GM12878 (cell line): Measurements from ENCODE around the gene IRX1. TPM values are rescaled to one million over a fixed set of nuclear protein-coding genes. Genes with fewer than 3 reads are reported as not detected.

ENCODE experiments used
- ATAC-seq: fragments of 200-7000 bp; cut with Tn5 transposase; 3 replicates; pipeline ENCODE4 v1.9.1; 2020; ENCODE audit warnings: mild to moderate bottlenecking, moderate library complexity
- BruUV-seq: library from RNA; stranded (reverse); fragments of 400-500 nt; replicated peaks from 2 replicates; lab custom pipeline; 2021; lab: Mats Ljungman, UMichigan
- CTCF ChIA-PET: fragments of 300-600 bp; sonication (Branson Sonifier 250); formaldehyde crosslinking; extraction: SDS; loops from one replicate; lab custom pipeline; 2021; ENCODE audit warnings: inconsistent platforms; lab: Yijun Ruan, JAX
- POLR2A ChIA-PET: fragments of 350-600 bp; formaldehyde crosslinking; extraction: SDS; loops from one replicate; lab custom pipeline; 2021; ENCODE audit warnings: inconsistent platforms; lab: Charles Lee
- RAD21 ChIA-PET: fragments of 300-600 bp; sonication (Branson Sonifier 250); formaldehyde crosslinking; loops from one replicate; lab custom pipeline; 2023; ENCODE audit warnings: antibody characterized with exemption; ENCODE audit not compliant: unreplicated experiment; lab: Charles Lee
- SMC1A ChIA-PET: fragments of 300-600 bp; sonication (Branson Sonifier 250); formaldehyde crosslinking; loops from one replicate; lab custom pipeline; 2023; ENCODE audit not compliant: unreplicated experiment, uncharacterized antibody; lab: Charles Lee
- DNase-seq: peaks from one replicate; pipeline ENCODE4 v3.0.0-alpha.2; 2011; ENCODE audit warnings: low read depth, low spot score
- FAIRE-seq: peaks from 3 replicates; lab custom pipeline; 2011; peaks lifted over from hg19 to GRCh38; lab: Jason Lieb, UNC
- H2AFZ ChIP-seq: 2 replicates; pipeline ENCODE4 v1.6.0; 2011; ENCODE audit warnings: low read depth, low read length, control low read depth; ENCODE audit not compliant: control insufficient read depth
- H3K27ac ChIP-seq: 2 replicates; pipeline ENCODE4 v1.5.1; 2011; ENCODE audit warnings: control low read depth; ENCODE audit not compliant: control insufficient read depth, insufficient read depth
- H3K27me3 ChIP-seq, 2 experiments: replicated peaks in 1 of 2; 2 replicates each; pipeline versions ENCODE4 v1.6.0 to v1.6.1; 2011; ENCODE audit warnings: low read length in 1 of 2; ENCODE audit not compliant: control insufficient read depth in 2 of 2, insufficient read depth in 2 of 2
- H3K36me3 ChIP-seq, 2 experiments: 2 replicates each; pipeline ENCODE4 v1.5.1; 2011; ENCODE audit warnings: low read length in 1 of 2; ENCODE audit not compliant: control insufficient read depth in 2 of 2, insufficient read depth in 2 of 2
- H3K4me1 ChIP-seq: 2 replicates; pipeline ENCODE4 v1.6.1; 2011; ENCODE audit warnings: mild to moderate bottlenecking, low read length, moderate library complexity, mixed read lengths; ENCODE audit not compliant: control insufficient read depth, insufficient read depth
- H3K4me2 ChIP-seq: 2 replicates; pipeline ENCODE4 v1.6.0; 2011; ENCODE audit warnings: control low read depth; ENCODE audit not compliant: control insufficient read depth, insufficient read depth
- H3K4me3 ChIP-seq: fragments of 200-600 bp; sonication (generic); 2 replicates; pipeline ENCODE4 v1.5.1; 2016
- H3K79me2 ChIP-seq: 2 replicates; pipeline ENCODE4 v1.6.0; 2011; ENCODE audit warnings: low read length; ENCODE audit not compliant: control insufficient read depth, insufficient read depth
- H3K9ac ChIP-seq: 2 replicates; pipeline ENCODE4 v1.8.0; 2011; ENCODE audit warnings: low read length, control low read depth, mixed read lengths; ENCODE audit not compliant: control insufficient read depth, insufficient read depth
- H3K9me3 ChIP-seq: replicated peaks from 3 replicates; pipeline ENCODE4 v1.5.1; 2011; ENCODE audit warnings: mild to moderate bottlenecking, low read length; ENCODE audit not compliant: control insufficient read depth, insufficient read depth
- H4K20me1 ChIP-seq: 2 replicates; pipeline ENCODE4 v1.6.0; 2011; ENCODE audit not compliant: control insufficient read depth, insufficient read depth
- CEBPZ ChIP-seq: fragments of 150-350 bp; IDR thresholded peaks from 2 replicates; pipeline ENCODE4 v1.6.1; 2016; ENCODE audit warnings: low read depth, low read length
- JUNB ChIP-seq: IDR thresholded peaks from 2 replicates; pipeline ENCODE4 v1.6.1; 2016; ENCODE audit warnings: antibody characterized with exemption, mild to moderate bottlenecking
- PAX8 ChIP-seq: fragments of 450-650 bp; IDR thresholded peaks from 2 replicates; pipeline ENCODE4 v1.6.1; 2017; ENCODE audit warnings: mild to moderate bottlenecking, moderate library complexity
- RELB ChIP-seq: fragments of 450-650 bp; IDR thresholded peaks from 2 replicates; pipeline ENCODE4 v1.6.1; 2017; ENCODE audit warnings: low read depth, mild to moderate bottlenecking, moderate library complexity
- TAF1 ChIP-seq: IDR thresholded peaks from 2 replicates; pipeline ENCODE4 v1.6.1; 2011; ENCODE audit warnings: mild to moderate bottlenecking, low read depth, low read length, borderline replicate concordance
- ZNF24 ChIP-seq: fragments of 450-650 bp; IDR thresholded peaks from 2 replicates; pipeline ENCODE4 v1.6.1; 2017; ENCODE audit warnings: antibody characterized with exemption, mild to moderate bottlenecking
- WGBS: methylation state at CpG from one replicate; pipeline ENCODE4 v1.1.6; 2016; ENCODE audit warnings: low lambda C conversion rate; ENCODE audit not compliant: insufficient replicate concordance, insufficient coverage; ENCODE audit errors: missing lambda C conversion rate; 5-methylcytosine and 5-hydroxymethylcytosine counted together
- in situ Hi-C: fragments of 300-500 bp; cut with MboI; formaldehyde crosslinking; loops from 9 replicates; pipeline ENCODE4 v1.14.3; 2018; ENCODE audit warnings: mixed read lengths
- intact Hi-C: fragments of 100-400 bp; cut with micrococcal nuclease; formaldehyde crosslinking; loops from one replicate; pipeline ENCODE4 v1.14.2; 2022; ENCODE audit not compliant: unreplicated experiment
- polyA plus RNA-seq, 11 experiments: library from polyadenylated mRNA; depleted of rRNA in 4 of 11; unstranded in 6 of 11; stranded (reverse) in 5 of 11; fragments of >200 nt; fragmentation: Nextera tagmentation in 4 of 11; fragmentation: Illumina TruSeq in 1 of 11; extraction: Ambion mirVana in 4 of 11; extraction: Trizol in 1 of 11; gene quantifications; 1 replicate in 1 of 11; 2 replicates in 10 of 11; pipeline versions ENCODE4 v1.2.1 to v1.2.3, GENCODE V29; 2011 to 2016; ENCODE audit warnings: inconsistent platforms in 2 of 11, missing spikeins in 2 of 11, low read depth in 1 of 11
- total RNA-seq, 4 experiments: library from RNA; depleted of rRNA in 3 of 4; stranded (reverse); fragments of >200 nt in 3 of 4; fragmentation: Illumina TruSeq in 1 of 4; extraction: Trizol in 1 of 4; gene quantifications; 2 replicates each; pipeline versions ENCODE4 v1.2.1 to v1.2.3, GENCODE V29; 2013 to 2021
- TF ChIP-seq, protein P1 (sequence below): IDR thresholded peaks from 2 replicates; pipeline ENCODE4 v1.6.1; 2011; ENCODE audit warnings: borderline replicate concordance, low read depth, mild to moderate bottlenecking, moderate library complexity, low read length; ENCODE audit not compliant: insufficient read depth, poor library complexity, severe bottlenecking

The IRX1 gene
- total and polyA plus RNA-seq, 10 of the 15 experiments (the other 5 are each of a cell fraction or from before 2014, with no cell fraction given) = not detected

- DNase-seq = no peak
Measured at GRCh38 chr5:3594510-3595005, 1.1 kb upstream of the IRX1 start.

GRCh38 chr5:3596261-3596825 is 711 bp downstream of the IRX1 start:
- H3K27me3 ChIP-seq = no peaks in the 10 kb centered on the region
- TF ChIP-seq, protein P1, sequence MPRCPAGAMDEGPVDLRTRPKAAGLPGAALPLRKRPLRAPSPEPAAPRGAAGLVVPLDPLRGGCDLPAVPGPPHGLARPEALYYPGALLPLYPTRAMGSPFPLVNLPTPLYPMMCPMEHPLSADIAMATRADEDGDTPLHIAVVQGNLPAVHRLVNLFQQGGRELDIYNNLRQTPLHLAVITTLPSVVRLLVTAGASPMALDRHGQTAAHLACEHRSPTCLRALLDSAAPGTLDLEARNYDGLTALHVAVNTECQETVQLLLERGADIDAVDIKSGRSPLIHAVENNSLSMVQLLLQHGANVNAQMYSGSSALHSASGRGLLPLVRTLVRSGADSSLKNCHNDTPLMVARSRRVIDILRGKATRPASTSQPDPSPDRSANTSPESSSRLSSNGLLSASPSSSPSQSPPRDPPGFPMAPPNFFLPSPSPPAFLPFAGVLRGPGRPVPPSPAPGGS = no peak
- no peak for TF ChIP-seq CEBPZ

More at GRCh38 chr5:3594510-3595005, 1.1 kb upstream of the IRX1 start:
- Histone ChIP-seq H3K79me2 (no peaks in the 10 kb centered on the region), H3K4me3 (no peak overlapping the region), H3K9ac (no peak overlapping the region), H4K20me1 (no peaks in the 10 kb centered on the region), H2AFZ (no peak overlapping the region), H3K9me3 (no peaks in the 10 kb centered on the region; the same call in 2 of the 3 replicates), H3K27me3 (no peaks in the 10 kb centered on the region), H3K36me3 (no peaks in the 10 kb centered on the region), H3K27ac (no peak overlapping the region), H3K4me1 (no peaks in the 10 kb centered on the region), H3K4me2 (no peak overlapping the region)
- BruUV-seq = no TSS peak
- in situ Hi-C loops (no loop called here), intact Hi-C loops (no loop called here)
- no peak for FAIRE-seq
- ChIA-PET CTCF (no interaction called here), SMC1A (no interaction called here), POLR2A (no interaction called here), RAD21 (no interaction called here)
- TF ChIP-seq ZNF24 (no peak), RELB (no peak), JUNB (no peak), TAF1 (no peak), PAX8 (no peak)
- ATAC-seq = no peak
- 42% methylated on average over 35 of the region's 52 CpGs for WGBS

More at GRCh38 chr5:3596261-3596825, 711 bp downstream of the IRX1 start:
- H3K27ac ChIP-seq = no peak overlapping the region
- RAD21 ChIA-PET = no interaction called here
- CTCF ChIA-PET = no interaction called here
- H3K36me3 ChIP-seq = no peaks in the 10 kb centered on the region
- H3K9me3 ChIP-seq = peaks cover 2% of the 10 kb centered on the region; the same call in 1 of the 3 replicates
- no peaks in the 10 kb centered on the region for H3K79me2 ChIP-seq
- H2AFZ ChIP-seq = no peak overlapping the region
- no peak for FAIRE-seq
- ATAC-seq = no peak
- no peaks in the 10 kb centered on the region for H3K4me1 ChIP-seq
- no peaks in the 10 kb centered on the region for H4K20me1 ChIP-seq
- no peak for DNase-seq
- no TSS peak for BruUV-seq
- H3K4me2 ChIP-seq = no peak overlapping the region
- in situ Hi-C loops (no loop called here), intact Hi-C loops (no loop called here)
- SMC1A ChIA-PET = no interaction called here
- POLR2A ChIA-PET = no interaction called here
- WGBS = 66% methylated on average over 37 of the region's 63 CpGs
- H3K4me3 ChIP-seq = no peak overlapping the region
- no peak overlapping the region for H3K9ac ChIP-seq
